GM21360 (cell line): ENCODE results near the gene DHDH.
A peak's percentile ranks its signal among the peaks of the same experiment; 100 is the strongest.
"Not testable (repeated sequence)": the region's sequence is repeated elsewhere in the genome, so short reads cannot be mapped to it uniquely, and the experiment has no call there.

ENCODE experiments used
- ATAC-seq: cut with Tn5 transposase; IDR thresholded peaks from one replicate; pipeline ENCODE4 v1.9.1; 2021; ENCODE audit warnings: mild to moderate bottlenecking, moderate library complexity; ENCODE audit not compliant: unreplicated experiment

DHDH gene

DNA sequence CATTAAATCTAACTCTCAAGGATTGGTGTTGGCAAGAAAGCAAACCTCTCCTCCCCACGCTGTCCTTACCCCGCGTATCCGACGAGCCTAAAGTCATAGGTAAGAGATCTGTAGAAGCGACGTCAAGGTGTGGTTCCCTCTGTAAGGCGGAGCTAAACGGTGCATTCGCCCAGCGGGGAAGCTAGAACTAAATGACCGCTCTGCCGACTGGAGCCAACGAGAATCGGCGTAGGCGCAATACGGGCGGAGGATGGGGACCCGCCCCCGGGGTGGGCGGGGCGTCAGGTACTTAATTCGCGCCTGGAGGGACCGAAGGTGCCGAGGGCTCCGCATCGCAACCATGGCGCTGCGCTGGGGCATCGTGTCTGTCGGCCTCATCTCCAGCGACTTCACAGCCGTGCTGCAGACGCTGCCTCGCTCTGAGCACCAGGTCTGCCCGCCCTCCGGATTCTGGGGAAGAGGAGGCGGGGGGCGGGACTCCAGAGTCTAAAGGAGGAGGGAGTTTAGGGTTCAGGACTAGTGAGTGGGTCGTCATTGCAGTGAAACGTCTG lies at the start of gene DHDH:
Gene DHDH, plus strand, starts transcription at position 318 of the 551 bp plus-strand sequence. Its CDS starts 23 bp downstream, at position 341.
- ATAC-seq, result no peak

DNA sequence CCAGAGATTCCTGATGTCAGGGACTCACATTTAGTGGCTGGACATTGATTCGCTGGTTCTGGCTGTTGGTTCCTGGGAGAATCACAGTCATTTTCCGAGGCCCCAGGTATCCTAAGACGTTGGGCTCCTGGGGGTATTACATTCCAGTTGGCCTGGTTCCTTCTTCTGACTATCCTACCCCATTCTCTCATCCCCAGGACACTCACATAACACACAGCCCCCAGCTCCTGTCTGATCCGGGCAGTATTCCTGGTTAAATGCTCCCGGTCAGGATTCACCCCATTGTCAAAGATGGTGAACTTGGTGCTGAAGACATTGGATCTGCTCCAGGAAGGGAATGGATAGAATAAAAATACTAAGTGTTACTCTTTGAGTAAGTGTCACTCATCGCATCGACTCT lies 49.8 kb upstream of the DHDH start:
- no peak for ATAC-seq

DNA sequence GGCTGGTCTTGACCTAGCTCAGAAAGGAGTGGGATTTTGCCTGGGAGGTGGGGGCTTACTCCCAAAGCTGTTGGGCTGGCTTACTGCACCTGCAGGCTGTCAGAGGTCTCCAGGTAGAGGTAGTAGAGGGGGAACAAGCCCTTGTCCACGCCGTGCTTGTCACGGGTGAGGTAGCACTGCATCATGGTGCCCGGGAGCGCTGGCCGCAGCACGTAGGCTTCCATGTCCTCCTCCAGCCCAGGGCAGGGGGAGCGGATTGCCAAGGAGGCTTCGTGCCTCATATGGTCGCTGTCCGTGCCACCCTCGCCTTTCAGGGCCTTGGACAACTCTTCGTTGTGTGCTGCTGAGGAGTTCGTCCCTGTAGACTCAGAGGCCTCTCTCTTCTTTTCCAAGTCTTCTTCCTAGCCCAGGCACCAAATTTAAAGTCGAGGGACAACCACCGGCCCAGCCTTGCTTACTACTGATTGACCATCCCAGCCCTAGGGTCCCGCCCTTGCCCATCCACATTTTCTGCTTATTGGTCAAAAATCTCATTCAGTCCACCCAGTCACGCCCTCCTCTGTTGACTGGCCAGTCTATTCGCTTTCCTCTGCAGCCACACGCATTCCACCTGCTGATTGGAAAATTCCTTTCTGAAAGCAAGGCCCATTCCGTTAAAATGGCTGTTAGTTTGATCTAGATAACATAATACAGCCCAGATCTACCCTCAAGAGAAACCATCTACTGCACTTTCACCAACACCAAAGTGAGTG lies 45.5 kb upstream of the DHDH start:
- ATAC-seq, result no peak

DNA sequence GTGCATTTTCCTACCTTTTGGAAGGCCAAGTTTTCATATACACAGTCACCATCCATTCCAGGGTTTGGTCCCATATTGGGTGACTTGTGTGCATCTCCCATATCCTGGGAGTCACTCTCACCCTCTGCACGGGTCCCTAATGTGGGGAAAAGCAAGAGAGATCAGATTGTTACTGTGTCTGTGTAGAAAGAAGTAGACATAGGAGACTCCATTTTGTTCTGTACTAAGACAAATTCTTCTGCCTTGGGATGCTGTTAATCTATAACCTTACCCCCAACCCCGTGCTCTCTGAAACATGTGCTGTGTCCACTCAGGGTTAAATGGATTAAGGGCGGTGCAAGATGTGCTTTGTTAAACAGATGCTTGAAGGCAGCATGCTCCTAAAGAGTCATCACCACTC lies 44.0 kb upstream of the DHDH start:
- not testable (repeated sequence) for ATAC-seq

DNA sequence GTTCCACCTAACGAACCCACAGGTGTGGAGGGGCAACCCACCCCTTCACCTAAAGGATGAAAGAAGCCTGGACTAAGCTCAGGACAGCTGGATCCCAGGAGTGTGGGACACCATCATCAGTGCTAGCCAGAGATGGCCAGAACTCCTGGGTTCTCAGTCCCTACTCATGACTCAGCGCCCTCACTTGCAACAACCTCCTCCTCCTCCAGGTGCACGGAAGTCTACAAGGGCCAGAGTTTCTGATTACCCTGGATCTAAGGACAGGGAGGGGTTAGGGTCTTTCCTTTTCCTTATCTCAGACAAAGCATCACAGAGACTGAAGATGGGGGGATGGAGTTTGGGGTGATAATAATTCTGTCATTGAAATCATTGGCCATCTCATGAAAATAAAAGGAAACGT lies 42.9 kb upstream of the DHDH start:
- no peak for ATAC-seq

DNA sequence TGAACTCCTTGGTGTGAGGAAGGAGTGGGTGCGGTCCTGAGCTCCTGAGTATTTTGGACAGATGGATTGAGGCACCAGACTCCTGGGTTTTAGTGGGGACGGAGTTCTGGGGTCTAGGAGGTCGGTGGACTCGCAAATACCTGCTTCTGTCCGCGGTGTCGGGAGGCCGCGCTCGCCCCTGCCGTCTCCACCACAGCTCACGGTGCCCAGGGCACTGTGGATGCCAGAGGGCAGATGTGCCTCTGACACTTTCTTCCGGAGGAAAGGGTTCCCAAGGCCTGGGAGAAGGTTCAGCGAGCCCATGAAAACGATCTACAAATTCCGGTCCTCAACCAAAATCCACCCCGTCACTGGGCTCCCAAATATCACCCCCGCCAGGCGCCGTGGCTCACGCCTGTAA lies 38.3 kb upstream of the DHDH start:
- no peak for ATAC-seq

DNA sequence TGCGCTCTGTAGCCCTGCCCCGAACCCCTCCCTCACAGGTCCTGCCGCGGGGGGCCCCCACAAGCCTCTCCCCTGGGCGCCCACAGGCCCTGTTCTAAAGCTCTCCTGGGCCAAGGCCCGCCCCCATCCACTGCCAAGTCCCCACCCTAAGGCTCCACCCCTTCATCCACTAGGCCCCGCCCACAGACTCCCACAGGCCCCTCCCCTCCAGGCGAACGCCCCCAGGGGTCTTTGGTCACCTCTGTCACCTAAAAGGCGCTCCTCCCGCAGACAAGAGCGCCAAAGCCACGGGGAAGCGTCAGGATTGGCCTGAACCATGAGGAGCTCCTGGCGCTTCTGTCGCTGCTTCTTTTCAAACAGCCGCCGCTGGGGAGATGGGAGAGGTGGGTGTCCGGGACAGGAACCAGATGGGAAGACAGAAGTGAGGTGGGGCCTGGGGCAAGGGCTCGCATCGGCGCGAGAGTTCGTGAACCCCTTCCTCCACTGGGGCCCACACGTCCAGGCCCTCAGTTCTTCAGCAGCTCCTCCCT lies 37.2 kb upstream of the DHDH start:
- ATAC-seq, result no peak

DNA sequence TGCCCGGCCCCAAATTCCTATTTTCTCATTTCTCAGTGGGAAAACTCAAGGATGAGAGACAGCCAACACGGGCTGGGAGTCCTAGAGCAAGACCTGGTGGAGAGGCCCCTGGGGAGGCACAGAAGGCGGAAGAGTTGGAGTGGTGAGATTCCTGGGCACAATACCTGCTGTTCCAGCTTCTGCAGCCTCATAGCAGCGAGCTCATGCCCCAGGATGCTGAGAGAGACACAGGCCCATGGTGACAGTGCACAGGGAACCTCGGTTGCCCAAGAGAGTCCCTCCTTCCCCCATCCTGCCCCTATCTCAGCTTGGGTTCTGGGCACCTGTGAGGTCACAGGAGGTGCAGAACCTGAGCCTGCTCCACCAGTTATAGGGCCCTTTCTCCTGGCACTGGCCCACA lies 36.3 kb upstream of the DHDH start:
- no peak for ATAC-seq

DNA sequence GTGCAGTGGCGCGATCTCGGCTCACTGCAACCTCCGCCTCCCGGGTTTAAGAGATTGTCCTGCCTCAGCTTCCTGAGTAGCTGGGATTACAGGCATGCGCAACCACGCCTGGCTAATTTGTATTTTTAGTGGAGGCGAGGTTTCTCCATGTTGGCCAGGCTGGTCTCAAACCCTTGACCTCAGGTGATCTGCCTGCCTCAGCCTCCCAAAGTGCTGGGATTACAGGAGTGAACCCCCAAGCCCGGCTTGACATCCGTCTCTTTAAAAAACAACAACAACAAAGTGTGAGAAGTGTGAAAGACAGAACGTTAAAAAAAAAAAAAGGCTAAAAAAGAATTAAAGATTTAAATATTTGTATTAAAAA lies 34.1 kb upstream of the DHDH start:
- ATAC-seq, result not testable (repeated sequence)

DNA sequence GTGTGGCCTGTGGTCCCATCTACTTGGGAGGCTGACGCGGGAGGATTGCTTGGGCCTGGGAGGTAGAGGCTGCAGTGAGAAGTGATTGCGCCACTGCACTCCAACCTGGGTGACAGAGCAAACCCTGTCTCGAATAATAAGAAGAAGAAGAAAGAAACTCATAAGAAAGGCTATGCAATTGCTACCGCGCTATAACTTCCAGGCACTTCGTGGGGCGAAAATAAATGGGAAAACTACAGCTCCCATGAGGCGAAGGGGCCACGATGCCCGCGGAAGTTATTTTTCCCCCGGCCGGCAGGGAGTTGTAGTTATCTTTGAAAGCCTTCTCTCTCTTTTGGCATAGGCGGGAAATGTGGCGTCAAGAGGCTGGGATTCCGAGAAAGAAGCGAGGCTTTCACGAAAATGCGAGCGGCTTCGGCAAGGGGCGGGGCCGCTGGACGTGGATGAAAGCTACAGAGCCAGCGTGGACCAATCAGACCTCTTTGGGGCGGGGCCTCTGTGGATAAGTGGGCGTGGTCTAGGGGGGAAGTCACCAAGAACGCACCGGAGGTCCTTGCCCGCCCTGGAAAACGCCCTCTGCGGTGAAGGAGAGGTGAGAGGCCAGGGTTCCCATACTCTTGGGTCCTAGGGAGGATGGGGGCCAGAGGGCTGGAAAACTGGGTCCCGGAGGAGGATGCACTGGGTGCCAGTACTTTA lies 33.6 kb upstream of the DHDH start, which contains the start of gene NUCB1:
Gene NUCB1, plus strand, starts transcription at position 532 of the 696 bp plus-strand sequence. CDS start 485 bp downstream, outside the sequence.
- peak; percentile 72 for ATAC-seq

DNA sequence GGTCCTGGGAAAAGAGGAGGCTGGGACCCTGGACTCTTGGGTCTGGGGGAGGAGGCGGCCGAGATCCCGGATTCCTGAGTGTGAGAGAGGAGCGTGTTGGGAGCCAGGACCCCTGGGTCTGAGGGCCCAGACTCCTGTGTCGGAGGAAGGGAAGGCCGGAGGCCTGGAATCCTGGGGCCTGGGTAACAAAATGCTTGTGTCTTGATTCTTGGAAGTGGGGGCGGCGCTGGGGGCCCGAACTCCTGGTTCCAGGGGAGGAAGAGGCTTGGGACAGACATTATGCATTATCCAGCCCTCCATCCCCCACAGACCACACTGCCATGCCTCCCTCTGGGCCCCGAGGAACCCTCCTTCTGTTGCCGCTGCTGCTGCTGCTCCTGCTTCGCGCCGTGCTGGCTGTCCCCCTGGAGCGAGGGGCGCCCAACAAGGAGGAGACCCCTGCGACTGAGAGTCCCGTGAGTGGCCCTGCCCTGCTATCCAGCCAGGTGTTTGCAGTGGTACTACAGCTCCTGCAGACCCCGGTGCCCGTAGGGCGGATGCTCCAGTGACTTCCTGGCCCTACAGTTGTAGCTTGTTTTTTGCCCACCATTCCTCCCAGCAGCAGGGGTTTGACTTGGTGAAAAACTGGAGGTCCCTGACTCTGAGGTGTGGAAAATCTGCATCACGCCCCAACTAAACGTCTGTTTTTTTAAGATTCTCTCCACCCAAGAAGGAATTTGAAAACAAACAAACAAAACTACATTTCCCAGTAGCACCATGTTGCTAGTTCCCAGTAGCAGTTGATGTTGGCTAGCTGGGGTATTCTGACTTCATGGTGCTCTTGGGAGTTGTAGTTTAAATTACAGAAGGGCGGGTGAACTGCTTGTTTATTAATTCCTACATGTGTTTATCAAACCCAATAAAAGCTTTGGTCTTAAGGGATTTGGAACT lies 32.8 kb upstream of the DHDH start:
- ATAC-seq, result no peak

DNA sequence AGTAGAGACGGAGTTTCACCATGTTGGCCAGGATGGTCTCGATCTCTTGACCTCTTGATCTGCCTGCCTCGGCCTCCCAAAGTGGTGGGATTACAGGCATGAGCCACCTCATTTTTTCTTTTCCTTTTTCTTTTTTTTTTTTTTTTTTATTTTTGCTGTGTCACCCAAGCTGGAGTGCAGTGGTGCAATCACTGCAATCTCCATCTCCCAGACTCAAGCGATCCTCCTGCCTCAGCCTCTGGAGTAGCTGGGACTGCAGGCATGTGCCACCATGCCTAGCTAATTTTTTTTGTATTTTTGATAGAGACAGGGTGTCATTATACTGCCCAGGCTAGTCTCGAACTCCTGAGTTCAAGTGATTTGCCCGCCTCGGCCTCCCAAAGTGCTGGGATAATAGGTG lies 31.2 kb upstream of the DHDH start:
- ATAC-seq, result not testable (repeated sequence)

DNA sequence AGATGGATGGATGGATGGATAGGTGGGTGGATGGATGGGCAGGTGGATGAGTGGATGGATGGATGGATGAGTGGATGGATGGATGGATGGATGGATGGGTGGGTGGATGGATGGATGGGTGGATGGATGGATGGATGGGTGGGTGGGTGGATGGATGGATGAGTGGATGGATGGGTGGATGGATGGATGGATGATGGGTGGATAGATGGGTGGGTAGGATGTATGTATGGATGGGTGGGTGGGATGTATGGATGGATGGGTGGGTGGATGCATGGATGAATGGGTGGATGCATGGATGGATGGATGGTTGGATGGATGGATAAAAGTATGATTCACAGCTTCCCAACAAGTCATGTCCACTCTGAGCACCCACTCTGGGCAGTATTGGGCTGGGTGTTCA lies 29.7 kb upstream of the DHDH start:
- not testable (repeated sequence) for ATAC-seq

DNA sequence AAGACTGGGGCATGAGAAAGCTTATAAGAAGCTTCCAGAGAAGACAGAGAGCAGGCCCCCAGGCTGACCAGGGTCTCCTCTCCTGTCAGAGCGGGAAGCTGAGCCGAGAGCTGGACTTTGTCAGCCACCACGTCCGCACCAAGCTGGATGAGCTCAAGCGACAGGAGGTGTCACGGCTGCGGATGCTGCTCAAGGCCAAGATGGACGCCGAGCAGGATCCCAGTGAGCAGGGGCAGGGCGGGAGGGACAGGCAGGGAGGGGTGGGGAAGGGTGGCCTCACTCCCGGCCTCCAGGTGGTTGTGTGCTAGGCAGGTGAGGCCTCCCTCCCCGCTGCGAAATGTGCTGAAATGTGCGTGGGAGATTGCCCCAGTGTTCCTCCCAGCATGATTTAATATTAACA lies 27.8 kb upstream of the DHDH start:
- ATAC-seq, result no peak

DNA sequence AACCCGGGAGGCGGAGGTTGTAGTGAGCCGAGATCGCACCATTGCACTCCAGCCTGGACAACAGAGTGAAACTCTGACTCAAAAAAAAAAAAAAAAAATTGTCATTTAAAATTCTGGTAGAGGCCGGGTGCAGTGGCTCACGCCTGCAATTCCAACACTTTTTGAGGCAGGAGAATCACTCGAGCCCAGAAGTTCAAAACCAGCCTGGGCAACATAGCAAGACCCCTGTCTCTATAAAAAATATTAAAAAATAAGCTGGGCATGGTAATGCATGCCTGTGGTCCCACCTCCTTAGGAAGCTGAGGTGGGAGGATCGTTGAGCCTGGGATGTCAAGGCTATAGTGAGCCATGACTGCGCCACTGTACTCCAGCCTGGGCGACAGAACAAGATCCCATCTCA lies 27.2 kb upstream of the DHDH start:
- no peak for ATAC-seq

DNA sequence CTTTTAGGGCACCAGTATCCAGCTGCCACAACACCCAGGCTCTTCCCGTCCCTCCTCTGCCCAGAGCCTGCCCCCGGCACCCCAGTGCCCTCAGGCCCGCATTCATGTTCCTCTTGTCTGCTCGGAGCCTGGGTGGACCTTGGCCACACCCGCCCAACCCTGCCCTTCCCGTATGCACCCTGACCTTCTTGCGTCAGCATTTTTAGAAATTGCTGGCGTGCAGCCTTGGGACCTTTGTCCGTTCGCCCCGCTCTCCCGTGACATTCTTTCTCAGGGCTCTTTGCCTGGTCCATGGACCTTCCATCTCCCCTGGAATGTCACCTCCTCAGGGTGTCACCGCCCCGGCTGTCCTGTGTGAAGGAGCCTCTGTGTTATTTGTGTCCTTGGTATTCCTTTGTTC lies 25.8 kb upstream of the DHDH start:
- no peak for ATAC-seq

DNA sequence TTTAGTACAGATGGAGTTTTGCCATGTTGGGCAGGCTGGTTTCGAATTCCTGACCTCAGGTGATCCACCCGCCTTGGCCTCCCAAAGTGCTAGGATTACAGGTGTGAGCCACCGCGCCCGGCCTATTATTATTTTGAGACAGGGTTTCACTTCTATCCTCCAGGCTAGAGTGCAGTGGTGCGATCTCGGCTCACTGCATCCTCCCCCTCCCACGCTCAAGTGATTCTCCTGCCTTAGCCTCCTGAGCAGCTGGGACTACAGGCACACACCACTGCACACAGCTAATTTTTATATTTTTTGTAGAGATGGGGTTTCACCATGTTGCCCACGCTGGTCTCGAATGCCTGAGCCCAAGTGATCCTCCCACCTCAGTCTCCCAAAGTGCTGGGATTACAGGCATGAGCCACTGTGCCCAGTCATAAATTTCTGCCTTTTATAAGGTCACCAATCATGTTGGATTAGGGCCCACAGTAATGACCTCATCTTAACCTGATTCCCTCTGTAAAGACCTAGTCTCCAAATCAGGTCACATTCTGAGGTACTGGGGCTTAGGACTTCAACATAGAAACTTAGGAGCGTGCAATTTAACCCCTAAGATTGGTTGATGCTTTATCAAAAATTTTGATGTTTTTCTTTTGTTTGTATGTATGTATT lies 23.9 kb upstream of the DHDH start:
- ATAC-seq, result not testable (repeated sequence)

DNA sequence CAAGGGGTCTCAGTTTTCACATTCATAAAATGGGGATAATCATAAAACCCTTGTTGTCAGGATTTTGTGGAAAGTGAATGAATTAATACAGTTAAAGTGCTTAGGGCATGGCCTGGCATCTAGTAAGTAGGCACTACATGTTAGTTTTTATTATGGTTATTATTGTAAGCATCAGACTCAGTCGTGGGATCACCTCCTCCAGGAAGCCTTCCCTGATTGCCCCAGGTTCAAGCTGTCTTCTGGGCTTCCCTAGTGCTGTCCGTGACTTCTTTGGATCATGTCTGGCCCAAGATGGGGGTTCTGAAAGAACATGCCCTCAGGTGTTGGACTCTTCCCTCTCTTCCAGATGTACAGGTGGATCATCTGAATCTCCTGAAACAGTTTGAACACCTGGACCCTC lies 22.7 kb upstream of the DHDH start:
- ATAC-seq, result no peak

DNA sequence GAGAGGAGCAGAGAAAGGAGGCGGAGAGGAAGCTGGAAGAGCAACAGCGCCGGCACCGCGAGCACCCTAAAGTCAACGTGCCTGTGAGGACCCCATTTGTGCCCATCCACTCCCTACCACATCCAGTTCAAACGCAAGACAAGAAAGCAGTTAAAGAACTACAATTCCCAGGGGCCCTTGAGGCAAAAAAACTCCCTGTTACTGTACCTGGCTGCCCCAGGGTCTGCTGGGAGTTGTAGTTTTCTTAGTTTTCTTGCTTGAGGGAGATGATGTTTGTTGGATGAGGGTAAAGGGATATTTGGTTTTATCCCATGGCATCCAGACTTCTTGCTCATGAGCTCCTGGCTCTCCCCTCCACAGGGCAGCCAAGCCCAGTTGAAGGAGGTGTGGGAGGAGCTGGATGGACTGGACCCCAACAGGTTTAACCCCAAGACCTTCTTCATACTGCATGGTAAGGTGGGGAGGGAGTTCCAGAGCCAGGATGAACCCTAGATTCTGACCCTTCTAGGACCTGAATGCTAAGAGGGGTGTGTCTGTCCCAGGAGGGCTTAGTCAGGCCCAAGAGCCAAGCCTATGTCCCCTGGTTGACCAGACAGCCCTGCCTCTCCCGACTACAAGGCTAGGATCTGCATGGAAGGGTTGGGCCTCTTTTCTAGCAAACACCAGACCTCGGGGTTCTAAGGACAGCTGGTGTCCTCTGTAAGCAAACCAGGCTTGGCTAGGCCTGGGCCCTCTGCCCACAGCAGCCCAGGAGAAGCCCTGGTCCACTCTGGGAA lies 20.2 kb upstream of the DHDH start:
- ATAC-seq, result no peak

DNA sequence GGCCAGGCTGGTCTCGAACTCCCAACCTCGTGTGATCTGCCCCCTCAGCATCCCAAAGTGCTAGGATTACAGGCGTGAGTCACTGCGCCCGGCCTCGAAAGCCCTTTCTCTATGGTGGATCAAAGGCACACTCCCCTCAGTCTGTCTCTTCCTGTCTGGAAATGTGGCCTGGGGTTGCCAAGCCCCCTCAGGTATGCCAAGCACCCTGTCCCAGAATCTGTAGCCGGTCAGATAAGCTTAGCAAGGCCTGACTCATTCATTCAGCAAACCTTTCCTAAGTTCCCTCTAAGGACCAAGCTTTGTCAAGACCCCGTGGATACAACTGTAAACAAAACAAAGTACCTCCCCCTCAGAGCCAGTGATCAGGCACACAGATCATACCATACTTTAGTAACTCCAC lies 19.3 kb upstream of the DHDH start:
- ATAC-seq, result no peak
